GM13977 (cell line): ENCODE data around the gene RIF1.

Source experiments
- DNase-seq: peaks from one replicate; pipeline ENCODE4 v3.0.0; 2012; ENCODE audit warnings: low spot score
- in situ Hi-C: fragments of 300-500 bp; cut with MboI; formaldehyde crosslinking; loops from one replicate; pipeline ENCODE4 v1.12.0; 2022; ENCODE audit warnings: low sequenced_read_pairs, low pct_unique_long_range_greater_than_20kb, mixed read lengths, inconsistent platforms; ENCODE audit not compliant: unreplicated experiment
- TF ChIP-seq, protein P1 (sequence below): IDR thresholded peaks from 2 replicates; pipeline ENCODE4 v1.5.1; 2012; ENCODE audit warnings: mild to moderate bottlenecking, control low read depth; ENCODE audit not compliant: insufficient read depth; ENCODE audit errors: extremely low read depth, missing control alignments

RIF1 gene

GRCh38 chr2:151379169-151379568, 30.5 kb upstream of the RIF1 start:
- in situ Hi-C loops, result no loop called here
- TF ChIP-seq, protein P1, sequence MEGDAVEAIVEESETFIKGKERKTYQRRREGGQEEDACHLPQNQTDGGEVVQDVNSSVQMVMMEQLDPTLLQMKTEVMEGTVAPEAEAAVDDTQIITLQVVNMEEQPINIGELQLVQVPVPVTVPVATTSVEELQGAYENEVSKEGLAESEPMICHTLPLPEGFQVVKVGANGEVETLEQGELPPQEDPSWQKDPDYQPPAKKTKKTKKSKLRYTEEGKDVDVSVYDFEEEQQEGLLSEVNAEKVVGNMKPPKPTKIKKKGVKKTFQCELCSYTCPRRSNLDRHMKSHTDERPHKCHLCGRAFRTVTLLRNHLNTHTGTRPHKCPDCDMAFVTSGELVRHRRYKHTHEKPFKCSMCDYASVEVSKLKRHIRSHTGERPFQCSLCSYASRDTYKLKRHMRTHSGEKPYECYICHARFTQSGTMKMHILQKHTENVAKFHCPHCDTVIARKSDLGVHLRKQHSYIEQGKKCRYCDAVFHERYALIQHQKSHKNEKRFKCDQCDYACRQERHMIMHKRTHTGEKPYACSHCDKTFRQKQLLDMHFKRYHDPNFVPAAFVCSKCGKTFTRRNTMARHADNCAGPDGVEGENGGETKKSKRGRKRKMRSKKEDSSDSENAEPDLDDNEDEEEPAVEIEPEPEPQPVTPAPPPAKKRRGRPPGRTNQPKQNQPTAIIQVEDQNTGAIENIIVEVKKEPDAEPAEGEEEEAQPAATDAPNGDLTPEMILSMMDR, result no peak
- DNase-seq, result no peak

DNA sequence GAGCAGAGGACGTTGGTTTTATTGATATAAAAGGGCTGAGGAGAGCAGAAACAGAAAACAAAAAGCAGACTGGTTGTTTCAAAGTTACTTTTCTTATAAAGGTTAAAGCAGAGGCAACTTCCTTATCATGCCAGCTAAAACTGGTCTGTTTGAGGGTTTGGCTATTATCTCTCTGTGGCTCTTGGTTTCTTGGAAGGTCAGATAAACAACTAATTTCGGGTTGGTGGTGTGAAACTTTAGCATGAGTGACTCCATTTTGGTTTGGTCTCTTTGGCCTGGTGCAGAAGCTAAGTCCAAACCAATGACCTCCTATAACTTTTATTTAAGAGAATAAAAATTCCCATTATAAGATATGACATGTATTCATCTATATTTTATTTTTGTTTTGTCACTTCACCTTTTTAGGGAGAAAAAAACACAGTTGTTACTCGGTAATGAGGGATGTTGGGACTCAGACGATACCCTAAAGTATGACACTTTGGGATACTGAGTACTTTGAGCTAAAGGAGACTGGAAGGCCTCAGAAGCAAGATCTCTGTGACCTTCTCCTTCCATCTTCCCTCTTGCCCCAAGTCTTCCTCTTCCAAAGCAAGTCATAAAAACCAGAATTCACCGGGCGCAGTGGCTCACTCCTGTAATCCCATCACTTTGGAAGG, 29.0 kb upstream of the RIF1 start:
- TF ChIP-seq, protein P1, result no peak
- in situ Hi-C loops, result no loop called here
- no peak for DNase-seq

- in situ Hi-C loops, result no loop called here
- no peak for DNase-seq
- TF ChIP-seq, protein P1, result no peak
Measured at GRCh38 chr2:151381266-151381665, 28.4 kb upstream of the RIF1 start.

GRCh38 chr2:151388011-151388410, 21.7 kb upstream of the RIF1 start:
- in situ Hi-C loops, result no loop called here
- TF ChIP-seq, protein P1, result no peak
- no peak for DNase-seq

- no peak for DNase-seq
- in situ Hi-C loops, result no loop called here
- TF ChIP-seq, protein P1, result no peak
Measured at GRCh38 chr2:151391436-151391835, 18.3 kb upstream of the RIF1 start.

- no peak for DNase-seq
- TF ChIP-seq, protein P1, result no peak
- in situ Hi-C loops, result no loop called here
Measured at GRCh38 chr2:151394509-151394908, 15.2 kb upstream of the RIF1 start.
